Measurements from ENCODE around the gene ARMC7.

DNA sequence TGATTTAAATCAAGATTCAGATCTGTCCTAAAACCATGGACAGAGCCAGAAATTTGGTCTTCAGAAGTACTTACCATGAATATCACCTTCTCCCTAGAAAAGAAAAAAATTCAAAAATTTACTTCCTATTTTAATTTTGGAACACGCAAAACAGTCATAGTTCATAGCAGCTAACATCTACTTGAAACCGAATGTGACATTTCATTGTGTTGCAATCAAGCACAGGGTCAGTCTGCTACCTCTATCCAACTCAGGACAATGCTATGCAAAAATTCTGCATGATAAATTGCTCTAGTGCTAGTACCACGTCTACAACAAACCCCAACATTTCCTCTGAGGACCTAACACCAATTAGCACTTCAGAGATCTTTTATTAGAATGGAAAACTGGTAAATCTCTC, 36.8 kb downstream of the ARMC7 start:
- TF ChIP-seq, protein P1, sequence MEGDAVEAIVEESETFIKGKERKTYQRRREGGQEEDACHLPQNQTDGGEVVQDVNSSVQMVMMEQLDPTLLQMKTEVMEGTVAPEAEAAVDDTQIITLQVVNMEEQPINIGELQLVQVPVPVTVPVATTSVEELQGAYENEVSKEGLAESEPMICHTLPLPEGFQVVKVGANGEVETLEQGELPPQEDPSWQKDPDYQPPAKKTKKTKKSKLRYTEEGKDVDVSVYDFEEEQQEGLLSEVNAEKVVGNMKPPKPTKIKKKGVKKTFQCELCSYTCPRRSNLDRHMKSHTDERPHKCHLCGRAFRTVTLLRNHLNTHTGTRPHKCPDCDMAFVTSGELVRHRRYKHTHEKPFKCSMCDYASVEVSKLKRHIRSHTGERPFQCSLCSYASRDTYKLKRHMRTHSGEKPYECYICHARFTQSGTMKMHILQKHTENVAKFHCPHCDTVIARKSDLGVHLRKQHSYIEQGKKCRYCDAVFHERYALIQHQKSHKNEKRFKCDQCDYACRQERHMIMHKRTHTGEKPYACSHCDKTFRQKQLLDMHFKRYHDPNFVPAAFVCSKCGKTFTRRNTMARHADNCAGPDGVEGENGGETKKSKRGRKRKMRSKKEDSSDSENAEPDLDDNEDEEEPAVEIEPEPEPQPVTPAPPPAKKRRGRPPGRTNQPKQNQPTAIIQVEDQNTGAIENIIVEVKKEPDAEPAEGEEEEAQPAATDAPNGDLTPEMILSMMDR (IDR thresholded peaks at IDR 0.05), result no peak
- TF ChIP-seq EP300 (IDR thresholded peaks at IDR 0.05; ENCODE audit: low read depth) (no peak), POLR2A (IDR thresholded peaks at IDR 0.05) (no peak)
